PFSK-1 (cell line): ENCODE data around the gene GFI1B.

ENCODE experiments used
- FOXP2 ChIP-seq: optimal IDR thresholded peaks from 2 replicates; pipeline ENCODE3; 2011; ENCODE audit warnings: borderline replicate concordance, control low read depth, inconsistent platforms; ENCODE audit not compliant: insufficient read depth; ENCODE audit errors: extremely low read length, extremely low read depth
- POLR2AphosphoS5 ChIP-seq: IDR thresholded peaks from 2 replicates; pipeline ENCODE4 v1.6.1; 2012; ENCODE audit warnings: low read depth, mild to moderate bottlenecking, control low read depth, low read length, moderate library complexity
- REST ChIP-seq, 2 experiments: IDR thresholded peaks; 2 replicates each; pipeline versions ENCODE4 v1.6.1 to v1.8.0; 2011 to 2012; ENCODE audit warnings: low read depth in 2 of 2, low read length in 2 of 2, control low read depth in 1 of 2, inconsistent platforms in 1 of 2, mild to moderate bottlenecking in 1 of 2, moderate library complexity in 1 of 2; ENCODE audit not compliant: insufficient read depth in 1 of 2
- TAF1 ChIP-seq: IDR thresholded peaks from 2 replicates; pipeline ENCODE4 v1.6.1; 2012; ENCODE audit warnings: low read length, control low read depth, borderline replicate concordance; ENCODE audit not compliant: insufficient read depth

DNA sequence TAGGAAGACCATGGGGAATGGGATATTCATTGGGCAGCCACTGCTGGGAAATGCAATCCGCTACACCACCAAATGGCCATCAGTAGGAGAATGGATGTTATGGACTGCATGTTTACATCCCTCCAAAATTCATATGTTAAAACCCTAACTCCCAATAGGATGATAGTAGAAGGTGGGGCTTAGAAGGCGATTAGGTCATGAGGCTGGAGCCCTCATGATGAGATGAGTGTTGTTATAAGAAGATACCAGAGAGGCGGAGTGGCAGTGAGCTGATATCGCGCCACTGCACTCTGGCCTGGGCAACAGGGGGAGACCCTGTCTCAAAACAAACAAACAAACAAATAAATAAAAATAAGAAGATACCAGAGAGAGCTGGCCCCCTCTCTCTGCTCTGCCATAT, 36.2 kb downstream of the GFI1B start:
- TF ChIP-seq POLR2AphosphoS5 (no peak), REST (IDR thresholded peaks at IDR 0.05; ENCODE audit: insufficient read depth in 1 of 2, low read depth in 2 of 2, low read length in 2 of 2) (no peak), TAF1 (no peak), FOXP2 (no peak)
